Vagina (tissue), 2 donors: ENCODE data around the gene PRELID1. TPM values are rescaled to one million over a fixed set of nuclear protein-coding genes. Genes with fewer than 3 reads are reported as not detected.

Source experiments
- DNase-seq, 2 donors: peaks; one replicate each; pipeline ENCODE4 v3.0.0-alpha.2; 2017; ENCODE audit errors: extremely low spot score in 2 of 2
- H3K27ac ChIP-seq: fragments of 200-600 bp; sonication (generic); one replicate; pipeline ENCODE4 v1.5.1; 2019
- H3K27me3 ChIP-seq: fragments of 200-600 bp; sonication (generic); one replicate; pipeline ENCODE4 v1.5.1; 2019
- H3K36me3 ChIP-seq, 2 donors: fragments of 200-600 bp; sonication (generic); one replicate each; pipeline ENCODE4 v1.5.1; 2017 to 2019
- H3K4me1 ChIP-seq: fragments of 200-600 bp; sonication (generic); one replicate; pipeline ENCODE4 v1.5.1; 2019
- H3K4me3 ChIP-seq, 2 donors: fragments of 200-600 bp; sonication (generic); 1 replicate in 1 of 2; 2 replicates in 1 of 2; pipeline ENCODE4 v1.5.1; 2016 to 2019
- H3K9me3 ChIP-seq: fragments of 200-600 bp; sonication (generic); one replicate; pipeline ENCODE4 v1.5.1; 2019
- CTCF ChIP-seq, 3 experiments: fragments of 450-650 bp in 2 of 3; fragments of 200-600 bp in 1 of 3; sonication (generic) in 1 of 3; IDR thresholded peaks; one replicate each; pipeline ENCODE4 v1.5.1; 2017 to 2019; ENCODE audit warnings: antibody characterized with exemption in 3 of 3, mild to moderate bottlenecking in 2 of 3, moderate library complexity in 2 of 3
- POLR2A ChIP-seq, 2 donors: fragments of 450-650 bp; IDR thresholded peaks; one replicate each; pipeline ENCODE4 v1.6.1; 2017; ENCODE audit warnings: antibody characterized with exemption in 2 of 2, mild to moderate bottlenecking in 2 of 2, moderate library complexity in 2 of 2
- POLR2AphosphoS5 ChIP-seq, 2 donors: sonication (generic); formaldehyde crosslinking; IDR thresholded peaks; one replicate each; pipeline ENCODE4 v1.9.0; 2017; ENCODE audit warnings: antibody characterized with exemption in 2 of 2, mild to moderate bottlenecking in 2 of 2, low read depth in 1 of 2; ENCODE audit not compliant: insufficient read depth in 1 of 2
- intact Hi-C: fragments of 100-400 bp; cut with DNase I; formaldehyde crosslinking; loops from one replicate; pipeline ENCODE4 v1.15.1; 2023
- total RNA-seq: library from RNA; depleted of rRNA; stranded (reverse); fragments of >200 nt; gene quantifications from one replicate; pipeline ENCODE4 v1.2.3, GENCODE V29; 2016

The PRELID1 gene
- total RNA-seq, 1 donor from 2014 or later, result 93.3 TPM

DNA sequence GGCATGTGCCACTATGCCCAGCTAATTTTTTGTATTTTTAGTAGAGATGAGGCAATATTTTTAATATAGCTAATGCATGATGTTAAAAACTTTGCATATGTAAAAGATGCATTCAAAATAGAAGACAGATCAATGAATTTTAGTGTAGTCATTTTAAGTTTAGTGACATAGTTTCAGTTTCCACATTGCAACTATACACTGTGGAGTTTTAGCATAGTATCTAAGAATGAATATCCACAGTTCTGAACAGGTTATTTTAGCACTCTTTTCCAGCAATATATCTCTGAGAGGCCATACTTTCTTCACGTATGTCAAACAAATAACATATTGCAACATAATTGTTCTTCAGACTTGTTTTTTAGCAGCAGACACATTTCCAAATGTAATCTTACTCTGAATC lies 39.4 kb upstream of the PRELID1 start:
- intact Hi-C loops, result no loop called here
- Histone ChIP-seq H3K27ac (no peak overlapping the region), H3K4me3 (no peak overlapping the region), H3K36me3 (peaks cover 0 to 66% of the 10 kb centered on the region in 2 donors), H3K9me3 (no peaks in the 10 kb centered on the region), H3K27me3 (no peaks in the 10 kb centered on the region), H3K4me1 (no peaks in the 10 kb centered on the region)
- no peak for TF ChIP-seq POLR2A (IDR thresholded peaks at IDR 0.05)
- no peak for TF ChIP-seq CTCF (IDR thresholded peaks at IDR 0.05)
- no peak for TF ChIP-seq POLR2AphosphoS5 (IDR thresholded peaks at IDR 0.05; ENCODE audit: insufficient read depth in 1 of 2, low read depth in 1 of 2)
- no peak for DNase-seq

- DNase-seq, result no peak
- Histone ChIP-seq H3K27me3 (no peaks in the 10 kb centered on the region), H3K4me3 (no peak overlapping the region), H3K4me1 (no peaks in the 10 kb centered on the region), H3K27ac (no peak overlapping the region), H3K36me3 (peaks cover 0 to 67% of the 10 kb centered on the region in 2 donors), H3K9me3 (no peaks in the 10 kb centered on the region)
- intact Hi-C loops, result no loop called here
- no peak for TF ChIP-seq POLR2A (IDR thresholded peaks at IDR 0.05)
- TF ChIP-seq CTCF (IDR thresholded peaks at IDR 0.05), result no peak
- TF ChIP-seq POLR2AphosphoS5 (IDR thresholded peaks at IDR 0.05; ENCODE audit: insufficient read depth in 1 of 2, low read depth in 1 of 2), result no peak
These were observed 38.2 kb upstream of the PRELID1 start for GRCh38 chr5:177265395-177265794.

GRCh38 chr5:177269232-177269895 lies 34.2 kb upstream of the PRELID1 start:
- Histone ChIP-seq H3K4me1 (no peaks in the 10 kb centered on the region), H3K9me3 (no peaks in the 10 kb centered on the region), H3K4me3 (no peak overlapping the region), H3K27ac (no peak overlapping the region), H3K36me3 (peaks cover 0 to 72% of the 10 kb centered on the region in 2 donors), H3K27me3 (no peaks in the 10 kb centered on the region)
- TF ChIP-seq POLR2A (IDR thresholded peaks at IDR 0.05), result no peak
- TF ChIP-seq POLR2AphosphoS5 (IDR thresholded peaks at IDR 0.05; ENCODE audit: insufficient read depth in 1 of 2, low read depth in 1 of 2), result no peak
- TF ChIP-seq CTCF (IDR thresholded peaks at IDR 0.05), result no peak
- intact Hi-C loops, result no loop called here
- no peak for DNase-seq

GRCh38 chr5:177269976-177270375 lies 33.6 kb upstream of the PRELID1 start:
- H3K36me3 ChIP-seq, result peaks cover 0 to 69% of the 10 kb centered on the region in 2 donors
- no peak for DNase-seq
- no peaks in the 10 kb centered on the region for H3K27me3 ChIP-seq
- intact Hi-C loops, result no loop called here
- TF ChIP-seq CTCF (IDR thresholded peaks at IDR 0.05) (no peak), POLR2A (IDR thresholded peaks at IDR 0.05) (no peak), POLR2AphosphoS5 (IDR thresholded peaks at IDR 0.05; ENCODE audit: insufficient read depth in 1 of 2, low read depth in 1 of 2) (no peak)
- no peaks in the 10 kb centered on the region for H3K9me3 ChIP-seq
- H3K27ac ChIP-seq, result no peak overlapping the region
- H3K4me1 ChIP-seq, result no peaks in the 10 kb centered on the region
- H3K4me3 ChIP-seq, result no peak overlapping the region

- Histone ChIP-seq H3K36me3 (peaks cover 0 to 66% of the 10 kb centered on the region in 2 donors), H3K4me3 (no peak overlapping the region)
- intact Hi-C loops, result no loop called here
These were observed 32.9 kb upstream of the PRELID1 start for GRCh38 chr5:177270653-177271052.

More at GRCh38 chr5:177270653-177271052, 32.9 kb upstream of the PRELID1 start:
- TF ChIP-seq POLR2A (IDR thresholded peaks at IDR 0.05), result no peak
- TF ChIP-seq CTCF (IDR thresholded peaks at IDR 0.05), result no peak
- no peak for TF ChIP-seq POLR2AphosphoS5 (IDR thresholded peaks at IDR 0.05; ENCODE audit: insufficient read depth in 1 of 2, low read depth in 1 of 2)
- Histone ChIP-seq H3K27ac (no peak overlapping the region), H3K4me1 (no peaks in the 10 kb centered on the region), H3K27me3 (no peaks in the 10 kb centered on the region), H3K9me3 (no peaks in the 10 kb centered on the region)
- DNase-seq, result no peak
